HL-60/S4 (cell line): ENCODE measurements around the gene VWA7.
"Not testable (repeated sequence)": the region's sequence is repeated elsewhere in the genome, so short reads cannot be mapped to it uniquely, and the experiment has no call there.

Source experiments
- in situ Hi-C: fragments of 300-500 bp; cut with MboI; formaldehyde crosslinking; loops from 2 replicates; pipeline ENCODE4 v1.14.3; 2022; ENCODE audit warnings: low sequenced_read_pairs

VWA7 gene

DNA sequence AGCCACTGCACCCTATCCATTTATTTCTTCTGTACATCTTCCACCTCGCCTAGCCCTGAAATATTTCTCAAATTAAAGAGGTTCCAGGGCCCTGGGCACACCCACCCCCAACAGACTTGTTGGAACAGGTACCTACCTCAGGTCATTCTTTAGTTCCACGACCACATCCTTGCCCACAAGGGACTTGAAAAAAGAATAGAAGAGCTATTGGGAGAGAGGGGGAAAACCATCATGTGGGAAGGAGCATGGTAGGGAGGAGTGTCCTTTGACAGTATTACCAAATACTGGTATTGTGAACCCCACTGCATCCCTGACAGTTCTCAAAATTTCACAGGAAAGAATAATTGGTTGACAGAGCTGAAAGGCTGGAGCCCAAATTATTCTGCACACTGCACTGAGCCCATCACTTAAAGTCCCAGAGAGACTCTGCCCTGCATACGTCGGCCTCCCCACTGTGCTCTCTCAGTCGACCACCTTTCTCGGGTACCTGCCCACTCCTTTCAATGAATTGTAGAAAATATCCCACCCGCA lies 28.9 kb upstream of the VWA7 start:
- in situ Hi-C loops, result no loop called here

DNA sequence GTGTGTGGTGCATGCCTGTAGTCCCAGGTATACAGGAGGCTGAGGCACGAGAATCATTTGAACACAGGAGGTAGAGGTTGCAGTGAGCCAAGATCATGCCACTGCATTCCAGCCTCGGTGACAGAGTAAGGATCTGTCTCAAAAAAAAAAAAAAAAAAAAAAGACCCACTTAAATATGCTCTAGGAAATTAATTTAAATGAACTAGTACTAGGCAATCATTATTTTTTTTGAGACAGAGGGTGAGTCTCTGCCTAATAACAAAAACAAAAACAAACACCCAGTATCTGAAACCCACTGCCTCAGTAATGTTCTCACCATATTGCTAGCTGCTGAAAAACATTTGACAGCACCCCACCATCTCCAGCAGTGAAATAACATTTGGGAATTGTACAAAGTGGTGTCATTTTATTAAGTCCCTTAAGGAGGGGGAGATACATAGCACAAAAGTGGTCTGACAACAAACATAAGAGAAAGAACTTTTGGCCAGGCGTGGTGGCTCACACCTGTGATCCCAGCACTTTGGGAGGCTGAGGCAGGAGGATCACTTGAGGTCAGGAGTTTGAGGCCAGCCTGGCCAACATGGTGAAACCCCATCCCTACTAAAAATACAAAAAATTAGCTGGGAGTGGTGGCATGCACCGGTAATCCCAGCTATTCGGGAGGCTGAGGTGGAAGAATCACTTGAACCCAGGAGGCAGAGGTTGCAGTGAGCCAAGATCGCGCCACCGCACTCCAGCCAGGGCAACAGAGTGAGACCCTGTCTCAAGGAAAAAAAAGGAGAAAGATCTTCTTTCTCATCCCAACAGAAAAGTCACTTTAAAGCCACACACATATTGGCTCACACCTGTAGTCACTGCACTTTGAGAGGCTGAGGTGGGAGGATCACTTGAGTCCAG lies 24.2 kb upstream of the VWA7 start:
- in situ Hi-C loops, result not testable (repeated sequence)

- in situ Hi-C loops, result no loop called here
Measured at GRCh38 chr6:31799781-31800180, 22.7 kb upstream of the VWA7 start.

DNA sequence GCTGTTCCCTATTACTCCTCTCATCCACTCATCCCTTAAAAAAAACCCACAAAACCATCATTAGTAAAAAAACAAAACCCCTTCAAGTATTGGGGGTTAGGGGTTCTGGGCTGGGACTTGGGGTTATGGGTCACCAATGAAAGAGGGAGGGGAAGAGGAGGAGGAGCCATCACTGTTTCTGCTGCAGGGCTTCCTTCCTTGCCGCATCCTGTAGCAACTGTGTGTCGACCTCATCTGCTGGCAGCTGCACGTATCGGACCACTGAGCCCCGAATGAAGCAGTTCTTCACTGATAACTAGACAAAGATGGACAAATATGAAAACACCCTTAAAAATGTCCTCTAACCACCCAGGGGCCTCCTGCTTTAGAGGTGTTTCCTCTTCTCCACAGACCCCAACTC lies 20.5 kb upstream of the VWA7 start:
- in situ Hi-C loops, result no loop called here

DNA sequence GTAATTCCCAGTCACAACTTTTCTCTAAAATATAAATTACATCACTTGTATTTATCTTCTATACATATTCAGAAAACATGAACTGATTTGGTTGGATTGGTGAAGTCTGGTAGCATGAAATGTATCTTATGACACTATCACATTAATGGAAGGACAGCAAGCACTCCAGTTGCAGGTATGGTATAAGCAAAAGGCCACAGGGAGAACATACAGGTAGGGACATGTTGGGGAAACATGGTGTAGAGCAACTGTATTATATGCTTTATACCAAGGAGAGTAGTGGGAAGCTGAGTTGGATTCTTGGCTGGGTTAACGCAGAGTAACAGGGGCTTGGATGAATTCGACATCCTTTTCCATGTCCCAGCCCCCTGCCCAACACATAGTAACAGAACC lies 19.9 kb upstream of the VWA7 start:
- in situ Hi-C loops, result no loop called here

GRCh38 chr6:31795616-31796298 lies 18.6 kb upstream of the VWA7 start, which contains the start of gene VARS1:
Gene VARS1 (minus strand): TSS chr6:31795752. CDS start chr6:31795217, 535 bp downstream.
- in situ Hi-C loops, result no loop called here

DNA sequence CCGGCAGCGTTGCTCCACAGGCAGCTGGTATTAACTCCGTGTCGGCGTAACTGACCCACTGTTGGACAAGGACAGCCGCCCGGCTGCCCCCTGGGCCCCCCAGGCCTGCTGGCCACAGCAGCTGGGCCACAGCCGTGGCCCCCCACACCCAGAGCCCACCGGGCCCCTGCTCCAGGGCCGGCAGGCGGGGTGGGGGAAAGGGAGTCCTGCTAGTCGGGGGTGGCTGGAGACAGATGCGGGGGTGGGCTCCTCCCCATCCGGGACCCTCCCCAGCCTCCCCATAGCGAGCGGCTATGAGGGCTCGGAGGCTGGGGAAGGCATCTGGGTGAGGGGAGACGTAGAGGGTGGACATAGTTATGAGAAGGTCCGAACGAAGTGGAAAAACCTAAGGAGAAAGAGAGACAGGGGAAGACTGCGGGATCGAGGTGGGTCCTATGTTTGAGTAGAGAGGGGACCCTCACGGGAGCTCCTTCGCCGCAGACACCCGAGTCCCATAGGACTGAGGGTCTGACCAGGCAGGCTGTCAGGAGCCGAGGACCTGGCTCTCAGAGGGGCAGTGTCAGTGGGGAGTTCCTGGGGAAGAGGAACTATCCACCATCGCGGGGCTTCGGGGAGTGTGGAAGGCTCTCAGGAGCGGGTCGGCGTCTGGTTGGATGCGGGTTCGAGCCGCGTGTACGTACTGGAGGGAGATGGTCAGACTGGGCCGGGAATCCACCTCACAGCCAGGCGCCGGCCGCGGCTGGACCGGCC lies 17.9 kb upstream of the VWA7 start:
- in situ Hi-C loops, result no loop called here

- in situ Hi-C loops, result no loop called here
Measured at GRCh38 chr6:31794294-31794865, 17.3 kb upstream of the VWA7 start.

DNA sequence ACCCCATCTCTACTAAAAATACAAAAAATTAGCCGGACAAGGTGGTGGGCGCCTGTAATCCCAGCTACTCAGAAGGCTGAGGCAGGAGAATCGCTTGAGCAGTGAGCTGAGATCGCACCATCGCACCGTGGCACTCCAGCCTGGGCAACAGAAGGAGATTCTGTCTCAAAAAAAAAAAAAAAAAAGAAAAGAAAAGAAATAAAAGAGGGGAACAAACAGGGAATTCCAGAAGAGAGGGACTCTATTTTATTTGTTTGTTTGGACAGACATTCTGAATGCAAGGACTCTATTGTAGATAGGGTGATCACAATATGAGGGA lies 16.8 kb upstream of the VWA7 start:
- in situ Hi-C loops, result not testable (repeated sequence)

GRCh38 chr6:31792761-31793171 lies 15.6 kb upstream of the VWA7 start:
- in situ Hi-C loops, result no loop called here

GRCh38 chr6:31792090-31792374 lies 14.9 kb upstream of the VWA7 start:
- in situ Hi-C loops, result no loop called here

DNA sequence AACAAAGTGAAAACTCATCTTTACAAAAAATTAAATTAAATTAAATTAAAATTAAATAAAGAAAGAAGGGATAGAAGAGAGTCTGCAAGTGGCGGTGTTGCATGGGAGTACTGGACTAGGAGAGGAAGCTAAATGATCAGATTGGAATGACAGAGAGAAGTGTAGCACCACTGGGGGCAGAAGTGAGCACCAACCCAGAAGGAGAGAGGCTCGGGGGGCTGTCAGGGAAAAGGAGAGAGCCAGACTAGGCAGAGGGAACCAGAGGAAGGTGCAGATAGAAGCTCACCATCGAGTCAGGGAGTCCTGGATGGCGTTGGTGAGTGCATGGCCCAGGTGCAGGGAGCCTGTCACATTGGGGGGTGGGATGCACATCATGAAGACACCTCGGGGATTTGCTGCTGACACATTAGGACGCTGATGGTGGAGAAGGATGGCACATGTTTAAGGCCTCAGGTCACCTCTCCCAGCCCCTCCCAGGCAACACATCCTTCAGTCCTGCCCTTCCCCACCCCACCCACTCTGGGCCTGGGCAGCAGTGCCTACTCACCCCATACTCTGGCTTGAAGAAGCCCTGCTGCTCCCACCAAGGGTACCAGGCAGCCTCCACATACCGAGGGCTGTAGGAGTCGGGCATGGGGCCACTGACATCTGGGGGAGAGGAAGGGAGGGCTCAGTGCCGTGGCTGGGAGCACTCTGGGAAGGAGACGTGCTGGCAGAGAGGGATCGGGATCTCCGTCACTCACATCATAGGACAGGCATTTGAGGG lies 14.4 kb upstream of the VWA7 start:
- in situ Hi-C loops, result no loop called here

DNA sequence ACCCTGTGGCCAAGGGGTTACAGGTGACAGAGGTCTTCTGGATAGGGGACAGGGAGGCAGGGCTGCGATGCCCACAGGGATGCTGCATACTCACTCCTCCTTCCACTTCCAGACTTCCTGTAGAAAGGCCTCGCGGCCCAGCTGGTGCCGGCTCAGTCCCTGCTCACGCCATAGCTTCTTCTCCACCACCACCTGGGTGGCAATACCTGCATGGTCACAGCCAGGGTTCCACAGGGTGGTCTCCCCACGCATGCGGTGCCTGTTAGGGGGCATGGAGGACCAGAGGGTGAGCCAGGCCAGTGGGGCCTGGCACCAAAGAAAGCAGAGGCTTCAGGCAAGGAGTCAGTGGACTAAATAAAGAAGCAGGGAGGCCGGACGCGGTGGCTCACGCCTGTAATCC lies 8.3 kb upstream of the VWA7 start:
- in situ Hi-C loops, result no loop called here

GRCh38 chr6:31784098-31784925 lies 7.2 kb upstream of the VWA7 start:
- in situ Hi-C loops, result no loop called here

- in situ Hi-C loops, result no loop called here
Measured at GRCh38 chr6:31782126-31782855, 5.2 kb upstream of the VWA7 start.

DNA sequence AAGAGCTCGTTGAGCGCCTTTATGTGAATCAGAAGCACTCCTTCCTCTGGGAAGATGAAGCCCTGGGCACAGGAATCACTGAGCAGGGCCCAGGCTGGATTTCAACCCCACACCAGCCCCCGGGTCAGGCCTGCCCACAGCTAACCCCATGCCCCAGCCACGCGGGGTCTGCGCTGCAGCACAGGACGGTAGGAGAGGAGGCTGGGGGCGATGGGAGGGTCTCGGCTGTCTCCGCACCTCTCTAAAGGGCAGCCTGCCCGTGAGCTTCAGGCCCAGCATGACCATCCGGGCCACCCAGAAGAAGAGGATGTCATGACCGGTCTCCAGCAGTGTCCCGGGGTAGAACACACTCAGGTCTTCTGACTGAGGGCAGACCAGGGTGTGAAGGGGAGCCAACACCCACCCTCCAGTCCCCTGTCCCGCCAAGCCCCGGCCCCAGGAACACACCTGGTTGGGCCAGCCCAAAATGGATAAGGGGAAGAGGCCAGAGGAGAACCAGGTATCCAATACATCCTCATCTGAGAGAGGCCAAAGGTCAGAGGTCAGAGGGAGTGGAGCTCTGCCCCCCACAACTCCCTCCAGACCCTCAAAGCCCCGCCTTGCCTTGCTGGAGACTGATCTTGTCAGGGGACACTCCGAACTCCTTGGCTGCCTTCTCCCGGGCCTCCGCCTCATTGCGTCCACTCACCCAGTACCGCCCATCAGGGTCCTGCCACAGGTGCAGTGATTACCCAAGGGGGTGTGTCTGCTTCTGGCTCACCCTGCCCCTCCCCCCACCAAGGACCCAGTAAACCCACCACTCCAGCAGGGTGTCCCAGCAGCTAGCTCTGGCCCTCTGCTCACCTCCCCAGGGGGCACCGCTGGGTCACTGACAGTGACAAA lies 4.4 kb upstream of the VWA7 start:
- in situ Hi-C loops, result no loop called here

GRCh38 chr6:31780507-31781243 lies 3.5 kb upstream of the VWA7 start:
- in situ Hi-C loops, result no loop called here
